Effector memory CD4-positive, alpha-beta T cell (primary cell): ENCODE measurements around the gene ATP13A4.

Experiments
- DNase-seq, 3 donors: peaks; one replicate each; pipeline ENCODE4 v3.0.0-alpha.2; 2020
- H3K27ac ChIP-seq: 2 replicates; pipeline ENCODE4 v1.7.0; 2013; ENCODE audit warnings: mild to moderate bottlenecking, low read length, moderate library complexity; ENCODE audit not compliant: insufficient read depth, poor library complexity, severe bottlenecking
- H3K27me3 ChIP-seq: replicated peaks from 2 replicates; pipeline ENCODE4 v1.7.0; 2013; ENCODE audit warnings: mild to moderate bottlenecking, low read length; ENCODE audit not compliant: insufficient read depth, control insufficient read depth, poor library complexity, severe bottlenecking
- H3K36me3 ChIP-seq: 2 replicates; pipeline ENCODE4 v1.7.0; 2013; ENCODE audit warnings: mild to moderate bottlenecking, low read length, moderate library complexity; ENCODE audit not compliant: control insufficient read depth, insufficient read depth
- H3K4me1 ChIP-seq: 2 replicates; pipeline ENCODE4 v1.7.0; 2013; ENCODE audit warnings: low read length, mild to moderate bottlenecking; ENCODE audit not compliant: control insufficient read depth, insufficient read depth, poor library complexity, severe bottlenecking
- H3K4me3 ChIP-seq: 2 replicates; pipeline ENCODE4 v1.7.0; 2013; ENCODE audit warnings: low read length, low read depth, mild to moderate bottlenecking; ENCODE audit not compliant: insufficient read depth, poor library complexity, severe bottlenecking
- H3K9me3 ChIP-seq: 2 replicates; pipeline ENCODE4 v1.7.0; 2013; ENCODE audit warnings: mild to moderate bottlenecking, low read length, moderate library complexity; ENCODE audit not compliant: control insufficient read depth

The ATP13A4 gene

GRCh38 chr3:193416629-193417028 lies 138.1 kb downstream of the ATP13A4 start:
- Histone ChIP-seq H3K9me3 (no peaks in the 10 kb centered on the region), H3K4me3 (no peak overlapping the region), H3K27me3 (no peaks in the 10 kb centered on the region), H3K27ac (no peak overlapping the region), H3K36me3 (no peaks in the 10 kb centered on the region), H3K4me1 (no peaks in the 10 kb centered on the region)
- no peak for DNase-seq

GRCh38 chr3:193407688-193408087 lies 147.0 kb downstream of the ATP13A4 start:
- Histone ChIP-seq H3K27me3 (no peaks in the 10 kb centered on the region), H3K4me1 (no peaks in the 10 kb centered on the region), H3K36me3 (no peaks in the 10 kb centered on the region), H3K27ac (no peak overlapping the region), H3K4me3 (no peak overlapping the region), H3K9me3 (no peaks in the 10 kb centered on the region)
- no peak for DNase-seq

GRCh38 chr3:193407112-193407511 lies 147.6 kb downstream of the ATP13A4 start:
- DNase-seq = no peak

GRCh38 chr3:193403307-193403706 lies 151.4 kb downstream of the ATP13A4 start:
- no peaks in the 10 kb centered on the region for H3K36me3 ChIP-seq
- no peak overlapping the region for H3K4me3 ChIP-seq
- no peak overlapping the region for H3K27ac ChIP-seq
- DNase-seq = no peak
- no peaks in the 10 kb centered on the region for H3K27me3 ChIP-seq
- no peaks in the 10 kb centered on the region for H3K4me1 ChIP-seq
- no peaks in the 10 kb centered on the region for H3K9me3 ChIP-seq

More at GRCh38 chr3:193407112-193407511, 147.6 kb downstream of the ATP13A4 start:
- Histone ChIP-seq H3K9me3 (no peaks in the 10 kb centered on the region), H3K27me3 (no peaks in the 10 kb centered on the region), H3K36me3 (no peaks in the 10 kb centered on the region), H3K4me1 (no peaks in the 10 kb centered on the region), H3K4me3 (no peak overlapping the region), H3K27ac (no peak overlapping the region)

- Histone ChIP-seq H3K27ac (no peak overlapping the region), H3K9me3 (no peaks in the 10 kb centered on the region), H3K4me3 (no peak overlapping the region), H3K36me3 (no peaks in the 10 kb centered on the region), H3K4me1 (no peaks in the 10 kb centered on the region), H3K27me3 (no peaks in the 10 kb centered on the region)
- no peak for DNase-seq
Observed at GRCh38 chr3:193400304-193400703, 154.4 kb downstream of the ATP13A4 start.

GRCh38 chr3:193396451-193397244 lies 158.0 kb downstream of the ATP13A4 start:
- Histone ChIP-seq H3K27me3 (no peaks in the 10 kb centered on the region), H3K36me3 (no peaks in the 10 kb centered on the region)
- no peak for DNase-seq

GRCh38 chr3:193391902-193392301 lies 162.8 kb downstream of the ATP13A4 start:
- DNase-seq = no peak
- H3K9me3 ChIP-seq = no peaks in the 10 kb centered on the region

More at GRCh38 chr3:193396451-193397244, 158.0 kb downstream of the ATP13A4 start:
- Histone ChIP-seq H3K27ac (no peak overlapping the region), H3K4me1 (no peaks in the 10 kb centered on the region), H3K9me3 (no peaks in the 10 kb centered on the region), H3K4me3 (no peak overlapping the region)

GRCh38 chr3:193389335-193389734 lies 165.4 kb downstream of the ATP13A4 start:
- H3K4me1 ChIP-seq = no peaks in the 10 kb centered on the region
- DNase-seq = no peak
- no peaks in the 10 kb centered on the region for H3K36me3 ChIP-seq
- no peaks in the 10 kb centered on the region for H3K9me3 ChIP-seq
- H3K27me3 ChIP-seq = no peaks in the 10 kb centered on the region
- no peak overlapping the region for H3K4me3 ChIP-seq
- no peak overlapping the region for H3K27ac ChIP-seq

More at GRCh38 chr3:193391902-193392301, 162.8 kb downstream of the ATP13A4 start:
- no peak overlapping the region for H3K27ac ChIP-seq
- H3K4me1 ChIP-seq = no peaks in the 10 kb centered on the region
- no peaks in the 10 kb centered on the region for H3K27me3 ChIP-seq
- no peak overlapping the region for H3K4me3 ChIP-seq
- no peaks in the 10 kb centered on the region for H3K36me3 ChIP-seq

- Histone ChIP-seq H3K27me3 (no peaks in the 10 kb centered on the region), H3K9me3 (no peaks in the 10 kb centered on the region), H3K36me3 (no peaks in the 10 kb centered on the region), H3K27ac (no peak overlapping the region), H3K4me1 (no peaks in the 10 kb centered on the region), H3K4me3 (no peak overlapping the region)
- DNase-seq = no peak
Observed at GRCh38 chr3:193388361-193388760, 166.3 kb downstream of the ATP13A4 start.

GRCh38 chr3:193387596-193387995 lies 167.1 kb downstream of the ATP13A4 start:
- no peak for DNase-seq
- H3K27me3 ChIP-seq = no peaks in the 10 kb centered on the region

More at GRCh38 chr3:193387596-193387995, 167.1 kb downstream of the ATP13A4 start:
- no peak overlapping the region for H3K4me3 ChIP-seq
- H3K27ac ChIP-seq = no peak overlapping the region
- no peaks in the 10 kb centered on the region for H3K9me3 ChIP-seq
- H3K4me1 ChIP-seq = no peaks in the 10 kb centered on the region
- H3K36me3 ChIP-seq = no peaks in the 10 kb centered on the region
